ENCODE measurements around the gene TP63. TPM values are rescaled to one million over a fixed set of nuclear protein-coding genes. Genes with fewer than 3 reads are reported as not detected.

The TP63 gene
- total RNA-seq, 3 donors from 2014 or later (not counting 1 experiment from before 2014, with no cell fraction given) = 0.30 TPM; not detected in 2

DNA sequence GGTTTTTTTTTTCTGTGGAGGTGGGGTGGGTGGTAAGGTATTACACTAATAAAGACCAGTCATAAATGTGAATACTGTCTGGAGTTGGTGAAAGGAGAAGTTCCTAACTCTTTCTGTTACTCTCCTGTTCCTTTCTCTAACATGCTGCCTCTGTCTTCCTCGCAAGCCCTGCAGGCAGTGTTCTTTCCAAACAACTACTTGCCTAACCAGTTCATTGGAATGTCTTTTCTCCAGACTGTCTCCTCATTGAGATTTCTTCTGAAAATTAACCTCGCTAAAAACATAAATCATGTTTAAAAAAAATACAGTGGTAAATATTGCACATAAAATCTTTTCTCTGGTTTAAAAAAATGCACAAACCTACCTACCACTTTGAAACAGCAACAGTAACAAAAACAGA lies 135.2 kb downstream of the TP63 start:
- peaks cover 3 to 6% of the 10 kb centered on the region in 2 donors for H3K9me3 Mint-ChIP-seq
- no peaks in the 10 kb centered on the region for H3K27me3 Mint-ChIP-seq (ENCODE audit: low read depth in 2 of 2)
- TF ChIP-seq, protein P1, sequence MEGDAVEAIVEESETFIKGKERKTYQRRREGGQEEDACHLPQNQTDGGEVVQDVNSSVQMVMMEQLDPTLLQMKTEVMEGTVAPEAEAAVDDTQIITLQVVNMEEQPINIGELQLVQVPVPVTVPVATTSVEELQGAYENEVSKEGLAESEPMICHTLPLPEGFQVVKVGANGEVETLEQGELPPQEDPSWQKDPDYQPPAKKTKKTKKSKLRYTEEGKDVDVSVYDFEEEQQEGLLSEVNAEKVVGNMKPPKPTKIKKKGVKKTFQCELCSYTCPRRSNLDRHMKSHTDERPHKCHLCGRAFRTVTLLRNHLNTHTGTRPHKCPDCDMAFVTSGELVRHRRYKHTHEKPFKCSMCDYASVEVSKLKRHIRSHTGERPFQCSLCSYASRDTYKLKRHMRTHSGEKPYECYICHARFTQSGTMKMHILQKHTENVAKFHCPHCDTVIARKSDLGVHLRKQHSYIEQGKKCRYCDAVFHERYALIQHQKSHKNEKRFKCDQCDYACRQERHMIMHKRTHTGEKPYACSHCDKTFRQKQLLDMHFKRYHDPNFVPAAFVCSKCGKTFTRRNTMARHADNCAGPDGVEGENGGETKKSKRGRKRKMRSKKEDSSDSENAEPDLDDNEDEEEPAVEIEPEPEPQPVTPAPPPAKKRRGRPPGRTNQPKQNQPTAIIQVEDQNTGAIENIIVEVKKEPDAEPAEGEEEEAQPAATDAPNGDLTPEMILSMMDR (IDR thresholded peaks at IDR 0.05) = no peak
- Histone ChIP-seq H3K4me3 (ENCODE audit: low read length) (no peak overlapping the region), H3K27me3 (ENCODE audit: control insufficient read depth, insufficient read depth, low read length) (no peaks in the 10 kb centered on the region), H3K36me3 (ENCODE audit: control insufficient read depth, insufficient read depth, low read length) (no peaks in the 10 kb centered on the region), H3K4me1 (ENCODE audit: control insufficient read depth, insufficient read depth, low read length) (no peaks in the 10 kb centered on the region), H3K9me3 (ENCODE audit: control insufficient read depth, insufficient read depth, low read length) (no peaks in the 10 kb centered on the region), H3K27ac (ENCODE audit: low read length) (no peak overlapping the region)
- intact Hi-C loops (cut with micrococcal nuclease) = no loop called here
- no peaks in the 10 kb centered on the region for H3K4me1 Mint-ChIP-seq
- no peak overlapping the region for H3K4me3 Mint-ChIP-seq
- ATAC-seq = no peak
- 86% methylated on average over 1 of the region's 2 CpGs for WGBS (ENCODE audit: insufficient coverage)
- no peak overlapping the region for H3K27ac Mint-ChIP-seq
- no peak for DNase-seq
- H3K36me3 Mint-ChIP-seq = no peaks in the 10 kb centered on the region

DNA sequence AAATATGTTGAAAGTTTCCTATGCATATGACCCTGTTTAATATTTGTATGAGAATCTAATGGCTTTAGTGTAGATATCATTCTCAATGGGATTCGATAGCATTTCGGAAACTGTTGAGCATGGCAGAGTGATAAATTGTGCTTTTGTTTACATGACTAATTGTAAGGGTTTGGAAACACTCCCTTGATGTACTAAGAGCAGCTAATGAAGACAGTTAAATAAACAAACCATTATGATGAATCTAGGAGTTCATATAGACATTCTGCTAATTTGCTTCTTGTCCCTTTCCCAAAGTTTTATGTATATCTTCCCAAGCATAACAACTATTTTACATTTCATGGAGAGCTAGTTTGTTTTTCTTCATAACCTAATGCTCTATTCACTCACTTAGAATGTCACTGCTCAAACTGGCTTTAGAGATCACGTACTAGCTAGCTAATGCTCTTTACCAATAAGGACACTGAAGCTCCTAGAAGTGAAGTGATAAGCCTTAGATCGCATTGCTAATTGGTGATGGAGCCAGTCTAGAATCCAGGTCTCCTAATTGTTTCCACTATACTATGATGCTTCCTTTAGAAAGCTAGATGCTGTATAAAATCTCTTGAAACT lies 140.8 kb downstream of the TP63 start:
- DNase-seq = no peak
- no peak overlapping the region for H3K27ac ChIP-seq (ENCODE audit: low read length)
- no peaks in the 10 kb centered on the region for H3K4me1 ChIP-seq (ENCODE audit: control insufficient read depth, insufficient read depth, low read length)
- H3K4me1 Mint-ChIP-seq = no peaks in the 10 kb centered on the region
- H3K9me3 Mint-ChIP-seq = peaks cover 0 to 3% of the 10 kb centered on the region in 2 donors
- H3K36me3 ChIP-seq (ENCODE audit: control insufficient read depth, insufficient read depth, low read length) = no peaks in the 10 kb centered on the region
- H3K27me3 Mint-ChIP-seq (ENCODE audit: low read depth in 2 of 2) = no peaks in the 10 kb centered on the region
- H3K4me3 ChIP-seq (ENCODE audit: low read length) = no peak overlapping the region
- H3K27ac Mint-ChIP-seq = no peak overlapping the region
- TF ChIP-seq, protein P1 (IDR thresholded peaks at IDR 0.05) = no peak
- intact Hi-C loops (cut with micrococcal nuclease) = no loop called here
- no peaks in the 10 kb centered on the region for H3K36me3 Mint-ChIP-seq
- H3K27me3 ChIP-seq (ENCODE audit: control insufficient read depth, insufficient read depth, low read length) = no peaks in the 10 kb centered on the region
- 85% methylated on average over 4 of the region's 4 CpGs for WGBS (ENCODE audit: insufficient coverage)
- peak in 1 of 3 donors; percentile 10 for ATAC-seq
- no peak overlapping the region for H3K4me3 Mint-ChIP-seq
- no peaks in the 10 kb centered on the region for H3K9me3 ChIP-seq (ENCODE audit: control insufficient read depth, insufficient read depth, low read length)

DNA sequence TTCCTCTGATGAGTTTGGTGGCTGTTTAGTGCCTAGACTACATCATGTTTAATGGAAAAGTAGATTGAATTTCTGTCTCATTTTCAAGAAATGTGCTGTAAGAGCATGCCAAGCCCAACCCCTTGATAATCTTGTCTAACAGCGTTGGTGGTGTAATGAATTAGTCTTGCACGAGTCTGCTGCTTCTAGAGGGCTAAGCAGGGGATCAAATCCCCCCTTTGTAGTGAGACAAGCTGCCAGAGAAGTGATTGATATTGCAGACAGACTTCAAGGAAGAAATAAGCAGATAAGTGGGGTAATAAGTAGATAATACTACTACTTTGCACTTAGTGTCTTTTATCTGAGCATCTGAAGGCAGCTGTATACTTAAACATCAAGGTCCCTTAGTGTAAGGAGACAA lies 141.4 kb downstream of the TP63 start:
- Mint-ChIP-seq H3K36me3 (no peaks in the 10 kb centered on the region), H3K4me3 (no peak overlapping the region), H3K27ac (no peak overlapping the region), H3K4me1 (no peaks in the 10 kb centered on the region), H3K9me3 (peaks cover 3 to 5% of the 10 kb centered on the region in 2 donors), H3K27me3 (ENCODE audit: low read depth in 2 of 2) (no peaks in the 10 kb centered on the region)
- no peaks in the 10 kb centered on the region for H3K4me1 ChIP-seq (ENCODE audit: control insufficient read depth, insufficient read depth, low read length)
- H3K27me3 ChIP-seq (ENCODE audit: control insufficient read depth, insufficient read depth, low read length) = no peaks in the 10 kb centered on the region
- no peak overlapping the region for H3K4me3 ChIP-seq (ENCODE audit: low read length)
- ATAC-seq (no peak), DNase-seq (no peak)
- intact Hi-C loops (cut with micrococcal nuclease) = no loop called here
- WGBS (ENCODE audit: insufficient coverage) = 73% methylated on average over 2 of the region's 2 CpGs
- H3K36me3 ChIP-seq (ENCODE audit: control insufficient read depth, insufficient read depth, low read length) = no peaks in the 10 kb centered on the region
- H3K27ac ChIP-seq (ENCODE audit: low read length) = no peak overlapping the region
- H3K9me3 ChIP-seq (ENCODE audit: control insufficient read depth, insufficient read depth, low read length) = no peaks in the 10 kb centered on the region
- TF ChIP-seq, protein P1 (IDR thresholded peaks at IDR 0.05) = no peak

DNA sequence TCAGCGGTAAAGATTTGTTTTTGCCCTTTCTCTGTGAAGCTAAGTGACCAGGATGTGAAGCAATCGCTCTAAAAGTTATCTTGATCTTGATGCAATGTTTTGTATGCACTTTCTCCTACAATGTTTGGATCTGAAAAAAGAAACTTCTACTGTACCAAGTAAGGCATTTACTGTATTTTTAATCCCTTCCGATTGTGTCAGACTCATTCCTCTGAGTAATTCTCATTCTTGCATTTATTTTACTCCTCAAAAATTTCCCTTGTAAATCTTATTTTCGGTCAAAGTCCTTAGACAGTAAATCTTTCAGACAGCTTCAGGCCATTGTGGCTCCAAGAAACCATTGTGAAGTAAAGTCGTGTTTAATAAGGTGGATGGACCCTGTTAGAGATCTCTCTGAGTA lies 141.9 kb downstream of the TP63 start:
- Histone ChIP-seq H3K27me3 (ENCODE audit: control insufficient read depth, insufficient read depth, low read length) (no peaks in the 10 kb centered on the region), H3K4me3 (ENCODE audit: low read length) (no peak overlapping the region), H3K4me1 (ENCODE audit: control insufficient read depth, insufficient read depth, low read length) (no peaks in the 10 kb centered on the region), H3K27ac (ENCODE audit: low read length) (no peak overlapping the region), H3K36me3 (ENCODE audit: control insufficient read depth, insufficient read depth, low read length) (no peaks in the 10 kb centered on the region), H3K9me3 (ENCODE audit: control insufficient read depth, insufficient read depth, low read length) (no peaks in the 10 kb centered on the region)
- 91% methylated on average over 5 of the region's 5 CpGs for WGBS (ENCODE audit: insufficient coverage)
- Mint-ChIP-seq H3K27ac (no peak overlapping the region), H3K36me3 (no peaks in the 10 kb centered on the region), H3K27me3 (ENCODE audit: low read depth in 2 of 2) (no peaks in the 10 kb centered on the region), H3K4me1 (no peaks in the 10 kb centered on the region), H3K9me3 (peaks cover 3 to 5% of the 10 kb centered on the region in 2 donors), H3K4me3 (no peak overlapping the region)
- intact Hi-C loops (cut with micrococcal nuclease) = no loop called here
- TF ChIP-seq, protein P1 (IDR thresholded peaks at IDR 0.05) = no peak
- no peak for ATAC-seq
- DNase-seq = no peak

All from natural killer cell (primary cell).